Posterior vena cava (tissue), 2 donors: ENCODE results near the gene ELAPOR2. TPM values are rescaled to one million over a fixed set of nuclear protein-coding genes. Genes with fewer than 3 reads are reported as not detected.
"Not testable (repeated sequence)": the region's sequence is repeated elsewhere in the genome, so short reads cannot be mapped to it uniquely, and the experiment has no call there.

ENCODE experiments used
- DNase-seq: peaks from one replicate; pipeline ENCODE4 v3.0.0-alpha.2; 2020; ENCODE audit warnings: low spot score
- intact Hi-C, 2 donors: fragments of 100-400 bp; cut with DNase I; formaldehyde crosslinking; loops; one replicate each; pipeline versions ENCODE4 v1.14.1 to v1.14.2; 2022 to 2023
- total RNA-seq, 2 donors: library from RNA; stranded (reverse); fragmentation: NEBNext Ultra II Directional; extraction: Animal tissue kit (Norgen Biotek cat#: 25700); gene quantifications; one replicate each; pipeline ENCODE4 v1.2.1, GENCODE V29; 2021
- donor health status: DM: yes; HTN: yes; CAD: no.
- donor health status: DM: yes; HTN: yes; CAD: no.

ELAPOR2 gene
- total RNA-seq, 2 donors from 2014 or later, result 17.8 to 20.4 TPM

- no peak for DNase-seq
- intact Hi-C loops, result no loop called here
Observed at GRCh38 chr7:87056346-87056745, 3.1 kb downstream of the ELAPOR2 start.

GRCh38 chr7:87048839-87049238 is 10.6 kb downstream of the ELAPOR2 start:
- no peak for DNase-seq
- intact Hi-C loops, result no loop called here

- intact Hi-C loops, result no loop called here
Observed at GRCh38 chr7:87046456-87046855, 13.0 kb downstream of the ELAPOR2 start.

GRCh38 chr7:87044713-87045112 is 14.7 kb downstream of the ELAPOR2 start:
- DNase-seq, intact Hi-C loops: not testable (repeated sequence)

More at GRCh38 chr7:87046456-87046855, 13.0 kb downstream of the ELAPOR2 start:
- no peak for DNase-seq

- intact Hi-C loops, result not testable (repeated sequence)
Observed at GRCh38 chr7:87041586-87041985, 17.9 kb downstream of the ELAPOR2 start.

GRCh38 chr7:87039691-87040299 is 19.7 kb downstream of the ELAPOR2 start:
- not testable (repeated sequence) for DNase-seq

More at GRCh38 chr7:87041586-87041985, 17.9 kb downstream of the ELAPOR2 start:
- DNase-seq, result not testable (repeated sequence)

GRCh38 chr7:87038993-87039690 is 20.3 kb downstream of the ELAPOR2 start:
- DNase-seq, result no peak
- intact Hi-C loops, result no loop called here

More at GRCh38 chr7:87039691-87040299, 19.7 kb downstream of the ELAPOR2 start:
- intact Hi-C loops, result not testable (repeated sequence)

- intact Hi-C loops, result no loop called here
- DNase-seq, result no peak
Observed at GRCh38 chr7:87036985-87037384, 22.5 kb downstream of the ELAPOR2 start.

- DNase-seq, result no peak
- intact Hi-C loops, result no loop called here
Observed at GRCh38 chr7:87032604-87033339, 26.7 kb downstream of the ELAPOR2 start.

- intact Hi-C loops, result no loop called here
- no peak for DNase-seq
Observed at GRCh38 chr7:87029078-87029477, 30.4 kb downstream of the ELAPOR2 start.

GRCh38 chr7:87028636-87029035 is 30.8 kb downstream of the ELAPOR2 start:
- intact Hi-C loops, result no loop called here
- DNase-seq, result no peak

- no peak for DNase-seq
- intact Hi-C loops, result no loop called here
Observed at GRCh38 chr7:87027900-87028299, 31.6 kb downstream of the ELAPOR2 start.

- intact Hi-C loops, result no loop called here
- DNase-seq, result no peak
Observed at GRCh38 chr7:87021285-87021684, 38.2 kb downstream of the ELAPOR2 start.

GRCh38 chr7:87016606-87017005 is 42.8 kb downstream of the ELAPOR2 start:
- no peak for DNase-seq
- intact Hi-C loops, result no loop called here

GRCh38 chr7:87013840-87014190 is 45.6 kb downstream of the ELAPOR2 start:
- intact Hi-C loops, result no loop called here
- no peak for DNase-seq

- intact Hi-C loops, result no loop called here
Observed at GRCh38 chr7:87013136-87013839, 46.2 kb downstream of the ELAPOR2 start.

More at GRCh38 chr7:87013136-87013839, 46.2 kb downstream of the ELAPOR2 start:
- no peak for DNase-seq
